Hepatic stellate cell (primary cell): ENCODE results near the gene DTX1.

Experiments
- DNase-seq: peaks from one replicate; pipeline ENCODE4 v3.0.0; 2011; ENCODE audit warnings: low spot score

Gene DTX1

GRCh38 chr12:113071135-113072112 is 14.9 kb downstream of the DTX1 start:
- DNase-seq = no peak

- peak; percentile 35 for DNase-seq
Measured at GRCh38 chr12:113072136-113072535, 15.6 kb downstream of the DTX1 start.

- no peak for DNase-seq
Measured at GRCh38 chr12:113073586-113073985, 17.1 kb downstream of the DTX1 start.

DNA sequence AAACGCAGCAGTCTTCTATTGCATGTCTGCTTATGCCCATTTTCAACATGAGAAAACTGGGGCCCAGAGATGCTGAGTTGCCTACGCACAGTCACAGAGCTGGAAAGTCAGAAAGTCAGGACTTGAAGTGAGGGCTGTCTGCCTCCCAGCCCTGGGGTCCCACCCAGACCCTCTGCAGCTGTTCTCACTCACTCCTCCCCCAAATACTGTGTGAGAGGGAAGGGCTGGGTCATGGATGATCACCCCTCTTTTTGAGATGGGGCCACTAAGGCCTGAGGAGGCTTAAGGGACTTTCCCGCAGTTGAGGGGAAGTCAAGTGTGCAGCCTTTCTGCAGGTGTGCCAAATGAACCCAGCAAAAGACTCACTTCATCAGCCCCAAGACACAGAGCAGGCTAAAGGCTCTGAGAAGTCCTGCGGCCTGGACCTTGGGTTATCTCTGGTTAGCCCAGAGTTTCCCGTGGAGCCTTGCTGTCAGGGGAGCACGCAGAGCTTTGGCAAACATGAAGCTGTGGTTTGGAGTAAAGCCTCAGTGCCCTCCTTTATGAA is 18.7 kb downstream of the DTX1 start:
- DNase-seq = no peak

GRCh38 chr12:113077057-113077858 is 20.7 kb downstream of the DTX1 start:
- DNase-seq = no peak

DNA sequence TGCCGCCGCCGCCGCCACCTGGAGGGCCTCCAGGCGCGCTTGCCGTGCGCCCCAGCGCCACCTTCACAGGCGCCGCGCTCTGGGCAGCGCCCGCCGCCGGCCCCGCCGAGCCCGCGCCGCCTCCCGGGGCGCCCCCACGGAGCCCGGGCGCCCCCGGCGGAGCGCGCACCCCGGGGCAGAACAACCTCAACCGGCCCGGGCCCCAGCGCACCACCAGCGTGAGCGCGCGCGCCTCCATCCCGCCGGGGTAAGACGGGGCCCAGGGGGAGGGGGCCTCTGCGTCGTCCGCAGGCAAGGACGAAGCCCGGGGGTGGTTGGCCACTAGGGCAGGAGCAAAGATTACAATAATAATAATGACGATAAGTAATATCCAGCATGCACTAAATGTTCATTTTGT is 21.3 kb downstream of the DTX1 start:
- no peak for DNase-seq

GRCh38 chr12:113081873-113082272 is 25.3 kb downstream of the DTX1 start:
- no peak for DNase-seq

DNA sequence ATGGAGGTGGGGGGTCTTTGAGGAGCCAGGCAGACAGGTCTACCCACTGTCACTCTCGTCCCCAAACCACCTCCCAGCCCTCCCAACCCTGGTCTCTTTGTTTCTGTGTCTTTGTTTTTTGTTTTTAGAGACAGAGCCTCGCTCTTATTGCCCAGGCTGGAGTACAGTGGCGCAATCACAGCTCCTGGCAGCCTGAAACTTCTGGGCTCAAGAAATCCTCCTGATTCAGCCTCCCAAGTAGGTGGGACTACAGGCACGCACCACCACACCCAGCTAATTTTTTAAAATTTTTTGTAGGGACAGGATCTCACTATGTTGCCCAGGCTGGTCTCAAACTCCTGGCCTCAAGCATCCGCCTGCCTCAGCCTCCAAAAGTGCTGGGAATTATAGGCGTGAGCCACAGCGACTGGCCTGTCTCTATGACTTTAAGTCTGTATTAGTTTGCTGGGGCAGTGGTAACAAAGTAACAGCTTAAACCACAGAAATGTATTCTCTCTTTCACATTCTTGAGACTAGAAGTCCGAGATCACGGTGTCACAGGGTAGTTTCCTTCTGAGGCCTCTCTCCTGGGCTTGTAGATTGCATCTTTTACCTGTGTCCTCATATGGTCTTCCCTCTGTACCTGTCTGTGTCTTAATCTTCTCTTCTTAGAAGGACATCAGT is 26.1 kb downstream of the DTX1 start:
- DNase-seq = no peak

DNA sequence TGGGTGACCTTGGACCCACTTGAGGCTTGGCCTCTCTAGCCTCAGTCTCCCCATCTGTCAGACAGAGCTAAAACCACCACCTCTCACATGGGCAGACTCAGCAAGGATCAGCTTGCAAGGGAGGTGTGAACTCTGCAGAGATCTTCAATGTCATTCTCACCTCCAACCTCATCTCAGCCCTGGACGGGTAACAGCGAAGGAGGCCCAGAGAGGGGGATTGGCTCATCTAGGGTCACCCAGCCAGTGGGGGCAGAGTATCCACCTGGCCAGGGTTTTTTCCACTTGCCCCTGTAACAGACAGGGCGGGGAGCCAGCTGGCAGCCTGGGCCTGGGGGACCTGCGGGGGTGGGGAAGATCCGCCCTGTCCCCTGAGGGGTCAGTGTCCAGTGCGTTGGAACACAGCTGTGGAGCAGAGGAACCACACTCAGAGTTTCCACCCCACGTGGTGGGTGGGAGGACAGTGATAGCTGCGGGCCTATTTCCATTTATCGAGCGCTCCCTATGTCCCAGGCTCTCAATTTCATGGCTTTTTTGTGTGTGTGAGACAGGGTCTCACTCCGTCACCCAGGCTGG is 27.4 kb downstream of the DTX1 start:
- DNase-seq = no peak

DNA sequence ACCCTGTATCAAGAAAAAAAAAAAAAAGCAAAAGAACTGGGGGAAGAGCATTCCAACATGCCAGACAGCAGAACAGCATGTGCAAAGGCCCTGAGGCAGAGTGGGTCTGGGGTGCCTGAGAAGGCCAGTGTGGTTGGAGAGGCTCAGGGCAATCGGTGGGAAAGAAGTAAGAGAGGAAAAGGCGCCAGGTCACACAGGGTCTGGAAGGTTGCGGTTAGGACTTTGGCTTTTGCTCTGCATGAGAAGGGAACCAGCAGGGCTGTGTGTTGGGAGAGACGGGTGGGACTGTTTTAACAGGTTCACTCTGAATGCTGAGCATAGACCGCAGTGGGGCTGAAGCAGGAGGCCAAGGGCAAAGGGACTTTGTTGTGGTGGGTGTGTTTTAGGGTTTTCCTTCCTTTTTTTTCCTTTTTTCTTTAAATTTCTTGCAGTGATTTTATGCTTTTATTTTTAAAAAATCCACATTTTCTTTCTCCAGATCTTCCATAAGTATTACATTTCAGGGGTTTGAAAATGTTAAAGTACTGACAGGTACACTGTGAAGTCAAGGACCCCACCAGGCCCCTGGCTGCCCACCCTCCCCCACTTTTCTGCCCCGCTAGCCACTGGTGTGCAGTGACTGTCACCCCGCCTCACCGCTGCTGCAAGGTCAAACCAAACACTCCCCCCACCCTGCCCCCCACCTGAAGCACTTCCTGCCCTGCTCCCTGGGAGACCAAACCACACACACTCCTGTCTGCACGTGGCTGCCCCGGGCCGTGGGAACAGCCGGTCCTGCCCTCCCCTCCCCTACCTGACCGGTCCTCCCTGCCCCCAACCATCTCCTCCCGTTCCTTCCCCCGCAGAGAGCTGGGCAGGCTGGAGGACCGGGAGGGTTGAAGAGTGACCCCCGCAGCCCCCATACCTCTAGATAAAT is 30.0 kb downstream of the DTX1 start:
- no peak for DNase-seq

- DNase-seq = no peak
Measured at GRCh38 chr12:113087193-113087592, 30.7 kb downstream of the DTX1 start.

DNA sequence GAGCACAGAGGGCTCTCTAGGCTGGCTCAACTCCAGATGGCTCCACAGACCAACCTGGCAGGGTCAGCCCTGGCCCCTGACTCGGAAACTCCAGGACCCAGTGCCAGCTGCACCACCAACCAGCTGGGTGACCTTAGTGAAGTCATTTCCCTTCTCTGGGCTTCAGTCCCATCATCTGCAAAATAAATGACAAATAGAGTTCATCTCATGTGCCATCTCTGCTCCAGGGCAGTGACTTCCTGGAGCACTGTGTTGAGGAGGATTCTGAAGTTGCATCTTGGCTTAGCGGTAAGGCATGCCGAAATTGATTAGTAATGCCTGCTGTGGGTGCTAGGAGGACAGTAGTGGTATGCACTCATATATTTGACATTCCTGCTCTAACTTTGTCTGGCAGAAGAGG is 31.5 kb downstream of the DTX1 start:
- no peak for DNase-seq

- no peak for DNase-seq
Measured at GRCh38 chr12:113088971-113089756, 32.6 kb downstream of the DTX1 start.

GRCh38 chr12:113089839-113090238 is 33.3 kb downstream of the DTX1 start:
- no peak for DNase-seq

DNA sequence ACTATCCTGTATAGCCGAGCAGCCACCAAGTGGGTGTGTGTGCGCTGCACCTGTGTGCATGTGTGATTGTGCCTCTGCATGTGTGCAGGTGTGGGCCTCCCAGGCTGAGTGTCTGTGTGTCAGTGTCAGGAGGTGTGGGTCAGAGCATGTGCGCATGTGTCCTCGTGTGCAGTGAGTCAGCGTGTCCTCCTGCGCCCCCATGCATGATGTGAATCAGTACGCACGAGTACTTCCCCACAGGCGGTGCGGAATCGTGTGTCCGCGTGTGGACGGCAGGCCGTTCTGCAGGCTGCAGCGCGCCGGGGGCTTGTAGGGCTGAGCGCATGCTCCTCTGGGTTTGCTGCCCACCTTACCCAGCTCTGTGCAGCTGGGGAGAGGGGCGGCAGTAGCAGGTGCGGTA is 34.2 kb downstream of the DTX1 start:
- DNase-seq = no peak

DNA sequence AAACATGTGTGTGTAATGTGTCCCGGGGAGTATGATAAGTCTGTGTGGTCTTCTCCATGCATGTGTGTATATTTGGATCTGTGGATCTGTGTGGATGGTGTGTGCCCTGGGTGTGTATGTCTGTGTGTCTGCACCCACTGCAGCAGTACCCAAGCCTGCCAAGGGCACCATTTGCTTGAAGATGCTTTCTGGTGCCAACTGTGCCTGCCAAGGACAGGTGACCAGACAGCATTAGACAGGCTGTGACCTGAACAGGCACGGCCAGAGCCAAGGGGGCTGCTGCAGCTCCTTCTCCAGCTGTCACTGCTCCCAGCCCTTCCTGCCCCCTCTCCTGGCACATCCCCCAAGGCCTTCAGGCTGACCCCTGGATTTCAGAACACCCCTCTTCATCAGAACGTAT is 35.0 kb downstream of the DTX1 start:
- no peak for DNase-seq

DNA sequence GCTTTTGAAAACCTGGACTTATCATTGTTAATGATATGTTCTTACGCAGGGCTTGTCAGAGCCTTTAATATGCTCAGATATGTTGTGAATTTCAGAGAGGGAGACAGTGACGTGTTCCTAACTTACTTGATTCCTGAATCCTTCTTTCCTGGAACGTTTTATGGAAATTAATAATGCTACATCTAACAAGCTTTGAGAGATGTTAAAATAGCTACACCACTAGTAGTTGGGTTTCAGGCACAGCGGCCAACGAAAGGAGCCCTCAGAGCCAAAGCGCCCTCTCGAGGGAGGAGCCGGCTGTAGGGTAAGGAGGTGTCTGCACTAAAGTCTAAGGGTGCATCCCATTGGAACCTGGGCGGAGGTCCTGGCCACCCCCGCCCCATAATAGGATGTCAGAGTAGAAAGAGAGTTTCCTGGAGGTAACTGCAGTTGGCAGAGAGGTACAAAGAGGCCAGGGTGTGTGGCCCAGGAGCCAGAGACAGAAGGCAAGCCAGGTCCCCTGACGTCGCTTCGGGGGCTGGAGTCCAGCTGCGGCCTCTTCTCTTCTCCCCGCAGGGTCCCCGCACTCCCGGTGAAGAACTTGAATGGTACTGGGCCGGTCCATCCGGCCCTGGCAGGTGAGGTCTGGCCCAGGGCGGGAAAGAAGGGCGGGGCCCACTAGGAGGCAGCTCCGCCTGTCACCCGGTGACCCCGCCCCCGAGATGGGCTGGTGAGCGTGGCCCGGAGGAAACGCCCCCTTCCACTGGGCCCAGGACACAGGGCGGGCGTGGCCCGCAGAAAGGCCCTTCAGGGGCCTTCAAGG is 36.3 kb downstream of the DTX1 start:
- DNase-seq = no peak

GRCh38 chr12:113093409-113094101 is 37.0 kb downstream of the DTX1 start:
- no peak for DNase-seq

DNA sequence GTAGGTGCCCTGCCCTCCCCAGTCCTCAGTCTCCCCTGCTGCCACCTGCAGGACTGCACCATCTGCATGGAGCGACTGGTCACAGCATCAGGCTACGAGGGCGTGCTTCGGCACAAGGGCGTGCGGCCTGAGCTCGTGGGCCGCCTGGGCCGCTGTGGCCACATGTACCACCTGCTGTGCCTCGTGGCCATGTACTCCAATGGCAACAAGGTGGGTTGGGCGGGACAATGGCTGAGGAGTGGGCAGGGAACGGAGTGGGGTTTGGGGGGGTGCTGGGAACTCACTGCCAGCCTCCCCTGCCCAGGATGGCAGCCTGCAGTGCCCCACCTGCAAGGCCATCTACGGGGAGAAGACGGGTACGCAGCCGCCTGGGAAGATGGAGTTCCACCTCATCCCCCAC is 38.2 kb downstream of the DTX1 start:
- no peak for DNase-seq
